ENCODE results near the gene AGAP3.

AGAP3 gene

DNA sequence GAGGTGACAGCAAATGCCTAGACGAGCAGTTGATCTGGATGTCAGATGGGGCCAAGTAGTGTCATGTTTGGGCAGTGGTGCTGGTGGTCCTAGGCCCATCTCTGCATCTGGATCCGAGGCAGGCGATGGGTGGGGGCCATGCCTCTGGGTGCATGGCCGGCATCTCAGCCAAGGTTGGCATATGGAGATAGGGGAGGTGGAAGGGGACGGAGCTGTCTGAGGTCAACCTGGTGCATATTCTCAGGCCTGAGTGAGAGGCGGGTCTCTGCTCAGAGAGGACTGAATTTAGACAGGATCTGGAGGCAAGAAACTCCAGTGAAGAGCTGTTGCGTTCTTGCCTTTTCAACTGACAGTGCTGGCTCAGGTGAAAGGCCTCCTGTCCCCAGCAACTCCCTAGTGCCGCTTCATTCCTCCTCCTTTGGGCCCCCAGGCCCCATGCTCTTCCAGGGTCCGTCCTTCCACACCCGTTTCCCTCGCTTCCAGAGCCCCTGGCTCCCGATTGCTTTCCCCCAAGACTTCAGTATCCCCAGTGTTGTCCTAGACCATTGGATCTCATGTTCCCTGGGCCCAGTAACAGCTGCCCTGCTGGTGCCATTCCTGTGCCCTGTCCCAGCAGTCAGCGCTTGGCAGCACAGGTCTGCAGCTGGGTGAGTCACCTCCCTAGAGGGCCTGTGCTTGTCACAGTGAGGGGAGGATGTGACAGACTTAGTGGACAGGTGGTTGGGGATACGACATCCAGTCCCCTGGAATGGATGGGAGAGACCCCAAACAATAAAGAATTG is 48.7 kb downstream of the AGAP3 start:
- DNase-seq (ENCODE audit: low read depth in 1 of 2, low spot score in 1 of 2), result no peak

DNA sequence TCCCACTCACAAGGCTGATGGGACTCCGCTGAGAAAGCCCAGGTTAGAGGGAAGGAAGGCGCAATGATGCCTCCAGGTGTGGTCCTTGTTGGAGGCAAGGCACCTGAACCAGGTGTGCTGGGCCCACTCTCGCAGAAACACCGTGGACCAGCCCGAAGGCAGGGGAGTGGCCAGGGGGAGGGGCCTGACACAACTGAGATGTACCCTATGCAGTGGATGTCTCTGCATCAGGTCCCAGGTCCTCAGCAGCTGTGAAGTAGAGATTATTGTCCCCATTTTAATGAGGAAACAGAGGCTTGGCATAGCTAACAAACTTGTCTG is 49.2 kb downstream of the AGAP3 start:
- DNase-seq (ENCODE audit: low read depth in 1 of 2, low spot score in 1 of 2), result no peak

DNA sequence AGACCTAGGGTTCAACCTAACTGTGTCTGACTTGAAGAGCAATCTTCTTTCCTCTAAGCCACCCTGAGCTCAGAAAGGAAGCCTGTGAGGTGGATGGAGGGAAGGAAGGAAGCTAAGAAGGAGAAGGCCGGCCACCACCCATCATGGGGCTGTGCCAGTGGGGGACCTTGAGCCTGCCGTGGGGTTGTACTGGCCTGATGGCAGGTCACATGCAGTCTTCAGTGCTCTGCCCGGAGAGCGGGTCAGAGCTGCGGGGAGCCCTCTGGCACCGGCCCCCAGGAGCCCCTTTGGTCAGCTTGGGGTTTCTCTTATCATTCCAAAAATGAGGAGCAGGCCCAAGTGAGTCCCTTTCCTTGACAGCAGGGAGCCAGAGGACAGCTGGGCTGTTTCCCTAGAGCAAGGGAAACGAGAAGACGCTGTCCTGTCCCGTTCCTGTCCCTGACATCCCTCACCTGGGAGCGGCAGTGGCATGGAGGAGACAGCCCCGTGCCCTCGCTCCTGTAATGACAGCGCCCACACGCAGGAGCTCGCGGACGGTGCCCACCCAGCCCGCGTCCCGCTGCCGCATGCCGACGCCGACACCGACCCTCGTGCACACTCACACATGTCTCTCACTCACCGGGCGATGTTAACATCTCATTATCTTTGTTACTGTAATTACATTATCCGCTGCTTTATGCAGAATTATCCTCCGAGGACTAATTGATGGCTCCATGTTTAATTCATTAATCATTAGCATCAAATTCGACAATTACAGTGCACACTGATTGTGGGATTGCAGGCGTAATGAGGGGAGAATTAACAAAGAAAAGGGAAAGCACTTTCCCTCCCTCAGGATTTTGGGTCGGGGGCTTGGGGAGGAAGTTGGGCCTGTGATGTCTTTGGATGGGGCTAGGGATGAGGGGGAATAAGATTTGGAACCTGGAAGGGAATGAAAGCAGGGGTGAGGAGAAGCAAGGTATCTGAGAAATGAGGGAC is 49.9 kb downstream of the AGAP3 start:
- DNase-seq (ENCODE audit: low read depth in 1 of 2, low spot score in 1 of 2), result no peak

DNA sequence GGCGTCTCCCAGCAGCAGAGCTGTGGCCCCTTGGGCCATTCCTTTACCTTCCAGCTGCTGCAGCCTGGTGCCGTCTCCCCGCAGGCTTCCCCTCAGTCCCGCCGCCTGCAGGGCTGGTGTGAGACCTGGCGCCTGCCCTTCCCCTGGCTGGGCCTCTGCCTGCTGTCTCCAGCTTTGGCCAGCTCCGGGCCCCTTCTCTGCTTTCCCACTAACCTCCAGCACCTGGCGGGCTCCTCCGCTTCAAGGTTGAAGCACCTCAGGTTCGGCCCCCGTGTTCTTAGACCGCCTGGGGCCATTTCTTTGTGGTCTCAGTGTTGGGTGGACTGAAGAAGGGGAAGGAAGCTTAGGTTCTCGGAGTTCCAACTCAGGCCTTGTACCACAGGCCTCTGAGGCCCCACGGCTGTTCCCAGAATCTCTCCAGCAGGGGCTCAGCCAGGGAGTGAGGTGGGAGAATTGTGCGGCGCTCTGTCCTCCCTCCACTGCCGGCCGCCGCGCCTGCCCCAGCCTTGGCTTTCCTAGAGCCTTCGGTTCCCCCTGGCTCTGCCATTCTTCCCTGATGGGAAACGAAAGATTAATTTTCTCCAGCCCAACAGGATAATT is 50.9 kb downstream of the AGAP3 start:
- no peak for DNase-seq (ENCODE audit: low read depth in 1 of 2, low spot score in 1 of 2)

DNA sequence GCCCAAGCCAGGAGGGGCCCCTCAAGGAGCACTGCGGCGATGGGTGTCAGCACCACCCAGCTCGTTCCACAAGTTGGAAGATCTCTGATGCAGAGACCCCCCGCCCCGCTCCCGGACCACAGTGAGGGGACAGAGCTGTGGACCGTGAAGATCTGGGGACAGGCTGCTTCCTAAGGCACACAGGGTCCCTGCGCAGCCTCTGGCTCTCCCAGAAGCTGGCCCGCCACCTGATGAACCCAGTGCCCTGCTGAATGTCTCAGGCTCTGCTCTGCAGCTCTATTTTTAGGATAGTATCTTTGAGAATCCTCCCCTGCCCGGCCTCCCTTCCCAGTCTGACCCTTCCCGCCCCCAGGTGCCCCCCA is 51.5 kb downstream of the AGAP3 start:
- DNase-seq (ENCODE audit: low read depth in 1 of 2, low spot score in 1 of 2), result no peak

DNA sequence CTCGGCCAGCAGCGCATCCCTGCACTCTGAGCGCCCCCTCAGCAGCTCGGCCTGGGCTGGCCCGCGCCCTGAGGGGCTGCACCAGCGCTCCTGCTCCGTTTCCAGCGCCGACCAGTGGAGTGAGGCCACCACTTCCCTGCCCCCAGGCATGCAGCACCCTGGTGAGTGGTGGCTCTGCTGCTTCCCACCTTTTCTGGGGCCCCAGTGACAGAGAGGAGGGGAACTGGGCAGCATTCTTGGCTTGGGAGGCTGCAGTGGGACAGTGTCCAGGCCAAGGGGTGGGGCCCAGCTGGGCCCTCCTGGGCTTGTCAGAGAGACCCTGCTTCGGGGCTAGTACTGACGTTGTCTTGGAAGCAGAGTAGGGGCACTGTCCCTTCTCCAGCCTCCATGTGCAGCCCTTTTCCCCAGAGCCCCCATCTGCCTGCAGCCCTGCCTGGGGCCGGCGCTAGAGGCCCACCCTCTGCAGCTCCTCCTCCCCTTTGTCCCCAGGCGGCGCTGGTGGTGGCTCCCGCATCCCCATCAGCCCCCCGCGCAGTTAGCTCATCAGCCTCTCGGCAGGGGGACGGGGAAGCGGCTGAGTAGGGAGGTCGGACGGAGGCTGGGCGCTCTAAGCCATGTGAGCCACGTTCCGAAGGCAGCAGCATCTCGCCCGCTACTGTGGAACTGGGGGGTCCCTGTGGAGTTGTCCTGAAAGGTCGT is 52.0 kb downstream of the AGAP3 start:
- DNase-seq (ENCODE audit: low read depth in 1 of 2, low spot score in 1 of 2), result no peak

DNA sequence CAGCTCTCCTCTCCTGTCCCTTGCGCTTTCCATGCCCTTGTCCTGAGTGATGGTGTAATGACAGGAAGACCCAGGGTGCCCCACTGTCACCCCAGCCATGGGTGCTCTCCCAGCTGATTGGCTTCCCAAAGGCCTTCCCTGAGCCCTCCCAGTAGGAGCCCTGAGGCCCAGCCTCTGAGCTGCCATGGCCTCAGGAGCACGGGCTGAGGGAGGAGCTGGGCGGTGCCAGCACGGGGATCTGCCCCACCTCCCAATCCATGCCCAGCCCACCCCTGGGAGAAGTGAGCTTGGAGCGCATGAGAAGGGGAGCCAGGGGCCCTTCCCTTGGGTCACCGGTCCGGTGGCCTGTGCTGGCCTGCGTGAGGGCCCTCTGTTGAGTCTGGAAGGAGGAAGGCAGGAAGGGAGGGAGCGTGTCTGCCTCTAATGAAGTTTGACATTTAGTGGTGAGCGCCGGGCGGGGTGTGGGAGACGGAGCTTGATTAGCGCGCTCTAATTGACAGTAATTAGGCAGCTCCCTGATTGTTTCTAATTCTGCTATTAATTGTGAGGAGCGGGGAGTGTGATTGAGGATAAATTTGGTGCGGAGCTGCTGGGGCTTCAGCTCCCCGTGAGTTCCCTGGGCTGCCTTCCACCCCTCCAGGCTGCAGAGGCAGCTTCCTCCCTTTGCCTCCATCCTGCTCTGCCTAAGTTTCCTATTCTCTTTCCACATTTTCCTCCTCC is 53.0 kb downstream of the AGAP3 start:
- no peak for DNase-seq (ENCODE audit: low read depth in 1 of 2, low spot score in 1 of 2)

DNA sequence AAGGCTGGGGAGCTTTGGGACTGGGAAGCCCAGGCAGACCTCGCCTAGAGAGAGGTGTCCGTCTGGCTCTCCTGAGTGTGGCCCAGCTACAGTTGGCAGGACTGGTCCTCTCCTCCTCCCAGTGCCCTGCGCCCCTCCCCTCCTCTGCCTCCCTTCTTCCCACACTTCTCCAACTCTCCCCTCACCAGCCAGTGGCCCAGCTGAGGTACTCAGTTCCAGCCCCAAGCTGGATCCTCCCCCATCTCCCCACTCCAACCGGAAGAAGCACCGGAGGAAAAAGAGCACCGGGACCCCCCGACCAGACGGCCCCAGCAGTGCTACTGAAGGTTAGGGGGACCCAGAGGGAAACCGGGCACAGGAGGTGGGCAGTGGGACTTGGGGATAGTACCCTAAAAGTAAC is 53.5 kb downstream of the AGAP3 start:
- DNase-seq (ENCODE audit: low read depth in 1 of 2, low spot score in 1 of 2), result no peak

DNA sequence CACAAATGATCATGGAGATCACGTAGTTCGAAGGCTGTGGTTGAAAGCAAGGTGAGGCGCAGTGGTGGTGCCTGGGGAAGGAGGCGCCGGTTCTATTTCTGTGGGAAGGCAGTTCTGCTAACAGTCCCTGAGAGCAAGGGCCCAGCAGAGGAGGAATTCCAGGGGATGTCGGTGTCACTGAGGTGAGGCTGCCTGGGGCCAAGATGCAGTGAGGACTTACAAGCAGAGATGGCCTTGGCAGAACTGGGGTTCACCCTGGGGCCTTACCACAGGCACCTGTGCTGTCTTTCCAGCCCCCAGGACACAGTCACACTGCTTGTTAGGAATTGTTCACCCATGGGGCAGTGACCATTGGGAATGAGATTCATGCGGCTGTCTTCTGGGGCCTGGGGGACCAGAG is 54.6 kb downstream of the AGAP3 start:
- DNase-seq (ENCODE audit: low read depth in 1 of 2, low spot score in 1 of 2), result no peak

DNA sequence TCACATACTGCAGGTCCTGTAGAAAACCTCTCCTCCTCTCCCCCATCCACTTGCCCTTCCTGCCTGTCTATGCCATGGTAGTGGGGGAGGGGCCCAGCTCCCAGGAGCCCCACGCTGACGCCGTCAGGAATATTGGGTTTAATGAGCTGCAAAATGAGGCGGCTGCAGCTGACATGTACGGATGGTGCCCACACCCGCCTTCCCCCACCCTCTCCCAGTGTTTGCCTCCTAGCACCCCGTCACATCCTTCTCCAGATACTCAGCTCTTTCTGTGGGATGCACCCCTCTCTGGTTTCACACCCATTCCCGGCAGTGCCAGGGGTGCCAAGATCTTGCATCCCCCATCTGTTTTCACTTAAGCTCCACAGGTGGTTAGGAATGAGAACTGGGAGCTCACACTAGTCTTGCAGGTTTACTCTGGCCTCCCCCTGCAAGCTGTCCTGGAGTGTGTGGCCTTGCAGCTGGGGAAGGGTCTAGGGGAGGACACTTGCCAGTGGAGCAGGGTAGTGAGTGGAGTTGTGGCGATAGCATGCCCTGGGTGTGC is 55.1 kb downstream of the AGAP3 start:
- DNase-seq (ENCODE audit: low read depth in 1 of 2, low spot score in 1 of 2), result no peak

DNA sequence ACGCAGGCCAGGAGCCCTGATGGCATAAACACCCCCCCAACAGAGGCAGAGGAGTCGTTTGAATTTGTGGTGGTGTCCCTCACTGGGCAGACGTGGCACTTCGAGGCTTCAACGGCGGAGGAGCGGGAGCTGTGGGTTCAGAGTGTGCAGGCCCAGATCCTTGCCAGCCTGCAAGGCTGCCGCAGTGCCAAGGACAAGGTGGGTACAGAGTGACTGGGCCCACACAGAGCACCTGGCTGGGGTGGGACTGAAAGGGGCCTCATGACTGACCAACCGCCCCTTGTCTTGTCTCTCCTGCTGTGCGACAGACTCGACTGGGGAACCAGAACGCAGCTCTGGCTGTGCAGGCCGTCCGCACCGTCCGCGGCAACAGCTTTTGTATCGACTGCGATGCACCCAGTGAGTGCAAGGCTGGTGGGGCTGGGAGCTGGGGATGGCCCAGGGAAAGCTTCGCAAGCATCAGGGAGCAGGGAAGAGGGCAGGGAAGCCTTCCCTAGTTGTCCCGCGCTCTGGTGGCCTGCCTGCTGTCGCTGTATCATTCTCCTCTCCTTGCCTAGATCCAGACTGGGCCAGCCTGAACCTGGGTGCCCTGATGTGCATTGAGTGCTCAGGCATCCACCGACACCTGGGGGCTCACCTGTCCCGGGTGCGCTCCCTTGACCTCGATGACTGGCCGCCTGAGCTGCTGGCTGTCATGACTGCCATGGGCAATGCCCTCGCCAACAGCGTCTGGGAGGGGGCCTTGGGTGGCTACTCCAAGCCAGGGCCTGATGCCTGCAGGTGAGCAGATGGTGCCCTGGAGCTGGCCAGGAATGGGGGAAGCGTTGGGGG is 55.8 kb downstream of the AGAP3 start:
- DNase-seq (ENCODE audit: low read depth in 1 of 2, low spot score in 1 of 2), result no peak

DNA sequence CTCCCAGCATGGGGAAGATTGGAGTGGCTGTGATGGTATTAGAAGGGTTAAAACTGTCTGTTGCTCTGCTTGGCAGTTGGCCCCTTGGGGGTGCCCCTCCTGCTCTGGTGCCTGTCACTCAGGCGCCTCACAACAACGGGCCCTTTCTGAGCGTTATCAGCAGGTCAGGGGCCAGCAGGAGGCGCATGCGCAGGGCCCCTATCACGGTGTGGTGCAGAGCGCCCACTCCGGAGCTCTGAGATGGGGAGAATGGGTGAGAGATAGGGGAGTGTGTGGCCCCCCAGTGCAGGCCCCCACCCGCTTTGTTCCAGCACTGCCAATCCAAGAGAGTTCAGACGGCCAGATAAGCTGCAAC is 56.4 kb downstream of the AGAP3 start:
- no peak for DNase-seq (ENCODE audit: low read depth in 1 of 2, low spot score in 1 of 2)

DNA sequence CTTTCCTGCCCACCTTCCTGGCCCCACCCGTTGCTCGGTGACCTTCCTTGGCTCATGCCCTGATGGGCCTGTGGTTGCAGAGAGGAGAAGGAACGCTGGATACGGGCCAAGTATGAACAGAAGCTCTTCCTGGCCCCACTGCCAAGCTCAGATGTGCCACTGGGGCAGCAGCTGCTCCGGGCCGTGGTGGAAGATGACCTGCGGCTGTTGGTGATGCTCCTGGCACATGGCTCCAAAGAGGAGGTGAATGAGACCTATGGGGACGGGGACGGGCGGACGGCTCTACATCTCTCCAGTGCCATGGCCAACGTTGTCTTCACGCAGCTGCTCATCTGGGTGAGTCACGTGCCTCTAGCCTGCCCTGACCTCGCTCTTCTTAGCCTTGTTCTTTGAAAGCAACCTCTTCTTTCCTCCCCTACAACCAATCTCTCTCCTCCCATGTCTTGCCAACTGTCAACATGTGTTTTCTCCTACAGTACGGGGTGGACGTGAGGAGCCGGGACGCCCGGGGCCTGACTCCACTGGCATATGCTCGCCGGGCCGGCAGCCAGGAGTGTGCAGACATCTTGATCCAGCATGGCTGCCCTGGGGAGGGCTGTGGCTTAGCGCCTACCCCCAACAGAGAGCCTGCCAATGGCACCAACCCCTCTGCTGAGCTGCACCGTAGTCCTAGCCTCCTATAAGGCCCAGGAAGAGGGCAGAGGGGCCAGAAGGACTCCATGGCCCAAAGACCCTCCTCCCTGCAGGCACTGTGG is 57.2 kb downstream of the AGAP3 start:
- DNase-seq (ENCODE audit: low read depth in 1 of 2, low spot score in 1 of 2), result no peak

DNA sequence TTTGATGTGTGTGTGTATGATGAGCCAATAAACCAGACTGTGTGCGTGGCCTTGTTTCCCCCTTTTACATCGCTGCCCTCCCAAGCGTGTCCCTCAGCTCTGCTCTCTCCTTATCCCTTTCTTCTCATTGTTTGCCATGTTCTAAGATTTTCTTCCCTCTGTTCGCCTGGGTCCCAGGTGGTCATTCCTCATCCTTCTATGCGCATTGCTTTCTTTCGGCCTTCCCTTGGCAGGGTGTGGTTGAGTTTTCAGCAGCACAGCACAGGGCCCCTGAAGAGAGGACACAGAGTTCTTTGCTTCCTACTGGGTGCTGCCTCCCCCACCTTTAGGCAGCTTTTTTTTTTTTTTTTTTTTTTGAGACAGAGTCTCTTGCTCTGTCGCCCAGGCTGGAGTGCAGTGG is 58.1 kb downstream of the AGAP3 start:
- DNase-seq (ENCODE audit: low read depth in 1 of 2, low spot score in 1 of 2), result no peak

DNA sequence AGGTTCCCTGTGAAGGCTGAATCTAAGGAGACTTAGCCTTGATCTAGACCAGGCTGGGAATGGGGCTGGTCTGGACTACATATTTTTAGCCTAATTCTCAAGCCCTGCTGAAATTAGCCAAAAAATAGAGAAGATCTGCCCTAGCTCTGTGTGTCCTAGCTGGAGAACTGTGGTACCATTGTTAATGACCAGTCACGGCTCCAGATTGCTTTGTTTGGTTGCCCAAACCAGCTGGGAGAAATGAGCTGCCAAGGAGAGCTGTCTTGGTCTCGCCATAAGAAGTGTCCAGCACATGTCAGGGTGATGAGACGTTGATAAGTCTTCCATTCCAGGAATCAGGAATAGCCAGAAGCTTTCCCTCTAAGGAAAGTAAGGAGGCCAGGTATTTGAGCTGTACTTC is 60.5 kb downstream of the AGAP3 start:
- DNase-seq (ENCODE audit: low read depth in 1 of 2, low spot score in 1 of 2), result no peak

DNA sequence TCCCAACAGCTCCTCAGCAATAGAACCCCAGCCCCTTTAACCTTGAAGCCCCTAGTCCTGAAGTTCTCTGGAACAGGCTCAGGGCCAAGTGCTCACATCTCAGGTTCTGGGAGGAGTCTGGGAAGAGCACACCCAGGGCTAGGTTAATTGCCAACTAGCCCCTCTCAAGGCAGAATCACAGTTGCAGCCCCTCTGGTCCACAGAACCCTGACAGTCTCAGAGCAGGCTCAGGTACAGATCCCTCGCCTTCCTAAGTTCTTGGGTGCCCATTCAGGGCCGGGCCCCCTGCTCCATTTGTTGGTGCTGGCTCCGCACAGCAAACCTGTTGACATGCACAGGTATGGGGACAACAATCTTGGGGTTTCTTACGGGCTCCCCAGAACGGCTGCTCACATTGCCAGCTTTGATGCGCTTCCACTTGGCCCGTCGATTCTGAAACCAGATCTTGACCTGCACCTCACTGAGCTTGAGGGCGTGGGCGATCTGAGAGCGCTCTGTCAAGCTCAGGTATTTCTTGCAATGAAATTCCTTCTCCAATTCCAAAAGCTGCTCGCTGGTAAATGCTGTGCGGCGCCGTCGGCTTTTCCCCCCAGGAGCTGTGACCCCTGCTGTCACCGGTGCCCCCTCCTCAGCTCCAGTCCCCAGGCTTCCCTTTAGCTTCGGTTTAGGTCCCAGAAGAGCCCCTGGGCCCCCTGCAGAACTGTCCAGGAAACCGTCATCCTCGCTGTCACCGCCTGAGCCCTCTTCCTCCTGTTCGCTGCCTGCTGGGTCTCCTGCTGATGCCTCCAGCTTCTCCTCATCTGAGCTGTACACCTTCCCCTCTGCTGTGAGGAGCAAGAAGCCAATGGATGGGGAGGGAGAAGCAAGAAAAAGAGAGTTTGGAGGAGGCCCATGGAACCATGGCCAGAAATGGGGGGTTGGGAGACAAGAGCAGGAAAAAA is 62.3 kb downstream of the AGAP3 start:
- DNase-seq (ENCODE audit: low read depth in 1 of 2, low spot score in 1 of 2), result no peak

DNA sequence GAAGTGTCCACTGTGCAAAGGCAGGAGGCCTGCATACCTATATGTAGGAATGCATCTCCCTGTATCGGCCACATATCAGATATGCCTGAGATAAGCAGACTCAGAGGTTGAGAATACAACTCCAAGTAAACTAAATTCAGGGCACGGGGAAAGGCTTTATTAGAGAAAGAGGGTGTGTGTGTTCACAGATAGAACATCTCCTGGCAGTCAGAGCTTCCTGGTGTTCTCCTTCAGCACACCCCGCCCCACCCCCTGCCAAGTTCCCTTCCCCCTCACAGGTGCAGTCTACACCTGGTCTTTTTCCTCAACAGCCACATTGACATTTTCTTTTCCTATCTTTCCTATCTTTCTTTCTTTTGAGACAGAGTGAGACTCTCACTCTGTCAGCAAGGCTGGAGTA is 64.1 kb downstream of the AGAP3 start:
- no peak for DNase-seq (ENCODE audit: low read depth in 1 of 2, low spot score in 1 of 2)

All from activated CD4-positive, alpha-beta T cell treated with anti-CD3 and anti-CD28 coated beads, Interleukin-2, amount 50 U/mL, for 24 hours (primary cell).